ENCODE data around the gene ABCA3. TPM values are rescaled to one million over a fixed set of nuclear protein-coding genes. Genes with fewer than 3 reads are reported as not detected.

The ABCA3 gene
- total RNA-seq, 2 experiments from 2014 or later = 2.9 to 3.6 TPM

GRCh38 chr16:2357331-2357730, 16.8 kb upstream of the ABCA3 start:
- CTCF ChIA-PET = interaction anchor here (0.9 to 1.3 kb wide), 2 partner anchors 14 to 55 kb away, joined by 3 to 6 read pairs; no protein-coding TSS in a partner anchor
- Mint-ChIP-seq H3K36me3 (ENCODE audit: low read depth) (no peaks in the 10 kb centered on the region), H3K27ac (no peak overlapping the region), H3K9me3 (no peaks in the 10 kb centered on the region), H3K4me3 (no peak overlapping the region), H3K27me3 (peaks cover 30% of the 10 kb centered on the region), H3K4me1 (ENCODE audit: low read depth) (no peaks in the 10 kb centered on the region)
- ATAC-seq (no peak), DNase-seq (no peak)
- TF ChIP-seq CTCF (IDR thresholded peaks at IDR 0.05) = no peak
- intact Hi-C loops (cut with micrococcal nuclease) = no loop called here
- POLR2A ChIA-PET = no interaction called here

DNA sequence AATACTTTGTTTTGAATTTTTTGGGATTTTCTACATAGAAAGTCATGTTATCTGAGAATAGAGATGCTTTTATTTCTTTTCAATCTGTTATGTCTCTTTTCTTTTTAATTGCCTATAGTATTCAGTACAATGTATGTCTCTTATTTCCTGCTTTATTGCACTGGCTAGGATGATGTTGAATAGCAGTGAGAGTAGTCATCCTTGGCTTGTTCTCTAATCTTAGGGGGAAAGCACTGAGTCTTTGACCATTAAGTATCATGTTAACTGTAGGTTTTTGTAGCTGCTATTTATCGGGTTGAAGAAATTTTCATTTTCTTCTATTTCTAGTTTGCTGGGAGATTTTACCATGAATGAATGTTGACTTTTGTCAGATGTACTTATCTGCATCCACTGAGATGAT, 10.0 kb upstream of the ABCA3 start:
- H3K4me1 Mint-ChIP-seq (ENCODE audit: low read depth) = no peaks in the 10 kb centered on the region
- no peaks in the 10 kb centered on the region for H3K9me3 Mint-ChIP-seq
- DNase-seq (no peak), ATAC-seq (no peak)
- no peak overlapping the region for H3K4me3 Mint-ChIP-seq
- TF ChIP-seq CTCF (IDR thresholded peaks at IDR 0.05) = no peak
- ChIA-PET CTCF (interaction anchor here (1.1 to 1.4 kb wide), 2 partner anchors 10 kb away, joined by 3 read pairs; partner anchors contain the start of gene ABCA3), POLR2A (no interaction called here)
- H3K27ac Mint-ChIP-seq = no peak overlapping the region
- peaks cover 12% of the 10 kb centered on the region for H3K27me3 Mint-ChIP-seq
- no peaks in the 10 kb centered on the region for H3K36me3 Mint-ChIP-seq (ENCODE audit: low read depth)
- intact Hi-C loops (cut with micrococcal nuclease) = no loop called here

DNA sequence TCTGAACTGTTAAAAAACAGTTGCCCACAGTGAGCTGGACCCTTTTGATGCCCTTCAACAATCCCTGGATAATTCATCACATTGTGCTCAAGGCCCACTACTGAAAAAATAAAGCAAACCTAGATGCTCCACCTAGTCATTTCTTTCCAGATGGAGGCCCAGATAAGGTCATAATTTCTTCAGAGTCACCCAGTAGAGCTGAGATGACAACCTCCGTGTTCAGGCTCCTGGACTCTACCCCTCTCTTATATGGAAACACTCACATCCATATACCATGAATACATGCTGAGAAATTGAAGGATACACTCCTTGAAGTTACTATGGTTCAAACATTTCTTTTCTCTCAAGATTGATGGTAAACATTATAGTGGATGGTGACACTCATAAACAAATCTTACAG, 2.7 kb upstream of the ABCA3 start:
- H3K27me3 Mint-ChIP-seq = peaks cover 8% of the 10 kb centered on the region
- CTCF ChIA-PET = interaction anchor here (0.9 to 1.3 kb wide), 2 partner anchors 14 to 158 kb away, joined by 4 to 6 read pairs; no protein-coding TSS in a partner anchor
- H3K4me1 Mint-ChIP-seq (ENCODE audit: low read depth) = peaks cover 16% of the 10 kb centered on the region
- intact Hi-C loops (cut with micrococcal nuclease) = loop anchor here (10.0 kb wide), 1 partner anchor 82 kb away; the partner anchor contains the start of gene CCNF
- H3K9me3 Mint-ChIP-seq = no peaks in the 10 kb centered on the region
- POLR2A ChIA-PET = no interaction called here
- no peak overlapping the region for H3K4me3 Mint-ChIP-seq
- DNase-seq (no peak), ATAC-seq (no peak)
- no peak for TF ChIP-seq CTCF (IDR thresholded peaks at IDR 0.05)
- H3K27ac Mint-ChIP-seq = no peak overlapping the region
- H3K36me3 Mint-ChIP-seq (ENCODE audit: low read depth) = peaks cover 2% of the 10 kb centered on the region

GRCh38 chr16:2341456-2342447, 1.2 kb upstream of the ABCA3 start:
- DNase-seq = no peak
- ATAC-seq = no peak
- no peak overlapping the region for H3K4me3 Mint-ChIP-seq
- intact Hi-C loops (cut with micrococcal nuclease) = loop anchor here (10.0 kb wide), 1 partner anchor 83 kb away; the partner anchor contains the start of gene CCNF
- no peak for TF ChIP-seq CTCF (IDR thresholded peaks at IDR 0.05)
- ChIA-PET CTCF (no interaction called here), POLR2A (no interaction called here)
- no peaks in the 10 kb centered on the region for H3K9me3 Mint-ChIP-seq
- peaks cover 20% of the 10 kb centered on the region for H3K4me1 Mint-ChIP-seq (ENCODE audit: low read depth)
- H3K27ac Mint-ChIP-seq = no peak overlapping the region
- H3K36me3 Mint-ChIP-seq (ENCODE audit: low read depth) = peaks cover 2% of the 10 kb centered on the region
- peaks cover 8% of the 10 kb centered on the region for H3K27me3 Mint-ChIP-seq
